ENCODE results near the gene SLC46A1. TPM values are rescaled to one million over a fixed set of nuclear protein-coding genes. Genes with fewer than 3 reads are reported as not detected.

The SLC46A1 gene
- total and polyA plus RNA-seq, 2 of the 13 experiments (the other 11 are each of a cell fraction or from before 2014, with no cell fraction given), result 19.6 to 22.6 TPM

- TF ChIP-seq EHMT2 (IDR thresholded peaks at IDR 0.05; ENCODE audit: borderline replicate concordance, low read depth, low read length), result no peak
- 0 out of 2 replicates have a peak, but pooled peaks have one; percentile 33 for TF ChIP-seq MEIS1 (CRISPR knock-in tag; IDR thresholded peaks at IDR 0.05; ENCODE audit: borderline replicate concordance)
- TF ChIP-seq CREBL2 (CRISPR knock-in tag; IDR thresholded peaks at IDR 0.05; ENCODE audit: borderline replicate concordance), result no peak
- TF ChIP-seq MYC (CRISPR knock-in tag; IDR thresholded peaks at IDR 0.05; ENCODE audit: borderline replicate concordance), result peak; percentile 18; the same call in 1 of the 2 replicates
- TF ChIP-seq ZNF414 (CRISPR knock-in tag; IDR thresholded peaks at IDR 0.05), result 0 out of 2 replicates have a peak, but pooled peaks have one; percentile 19
- TF ChIP-seq FOXC1 (CRISPR knock-in tag; IDR thresholded peaks at IDR 0.05; ENCODE audit: borderline replicate concordance), result 0 out of 2 replicates have a peak, but pooled peaks have one; percentile 14
- no peak for TF ChIP-seq SALL1 (CRISPR knock-in tag; IDR thresholded peaks at IDR 0.05)
- TF ChIP-seq ZBTB1 (CRISPR knock-in tag; IDR thresholded peaks at IDR 0.05; ENCODE audit: borderline replicate concordance), result no peak
- no peak for TF ChIP-seq GATAD1 (CRISPR knock-in tag; IDR thresholded peaks at IDR 0.05)
- TF ChIP-seq AHDC1 (CRISPR knock-in tag; IDR thresholded peaks at IDR 0.05; ENCODE audit: borderline replicate concordance), result 0 out of 2 replicates have a peak, but pooled peaks have one; percentile 4
- peak; percentile 89 for TF ChIP-seq AGO2 (optimal IDR thresholded peaks at IDR 0.05; ENCODE audit: low read depth, low read length)
- 0 out of 2 replicates have a peak, but pooled peaks have one; percentile 23 for TF ChIP-seq ZNF724P (CRISPR knock-in tag; IDR thresholded peaks at IDR 0.05; ENCODE audit: borderline replicate concordance)
These were observed 38.2 kb downstream of the SLC46A1 start (continued) for GRCh38 chr17:28367641-28368305.
